GM12875 (cell line): ENCODE measurements around the gene MID1.

Experiments
- H3K4me3 ChIP-seq: one replicate; pipeline ENCODE4 v1.5.1; 2011; ENCODE audit warnings: low read depth, low read length, control low read depth
- TF ChIP-seq, protein P1 (sequence below): IDR thresholded peaks from 2 replicates; pipeline ENCODE4 v1.5.1; 2011; ENCODE audit warnings: low read depth, mild to moderate bottlenecking, control low read depth, inconsistent platforms, low read length, moderate library complexity, borderline replicate concordance; ENCODE audit not compliant: insufficient read depth

MID1 gene

DNA sequence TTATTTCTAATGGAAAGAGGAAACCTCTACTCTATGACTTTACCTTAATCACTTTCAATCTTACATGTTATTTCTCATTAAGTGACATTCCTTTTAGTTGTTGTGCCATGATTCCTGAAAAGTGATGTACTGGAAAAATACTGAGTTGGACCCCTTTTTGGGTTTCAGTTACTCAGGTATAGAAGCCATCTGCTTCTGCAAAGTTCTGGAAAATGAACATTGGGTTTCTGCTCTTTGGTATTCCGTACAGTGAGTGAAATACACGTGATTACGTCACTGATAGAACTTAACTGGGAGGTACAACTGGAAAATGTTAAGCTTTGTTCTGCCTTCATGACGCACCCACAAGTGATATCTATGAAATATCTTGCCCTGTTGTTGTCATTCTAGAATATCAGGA, 114.7 kb downstream of the MID1 start:
- no peak overlapping the region for H3K4me3 ChIP-seq
- TF ChIP-seq, protein P1, sequence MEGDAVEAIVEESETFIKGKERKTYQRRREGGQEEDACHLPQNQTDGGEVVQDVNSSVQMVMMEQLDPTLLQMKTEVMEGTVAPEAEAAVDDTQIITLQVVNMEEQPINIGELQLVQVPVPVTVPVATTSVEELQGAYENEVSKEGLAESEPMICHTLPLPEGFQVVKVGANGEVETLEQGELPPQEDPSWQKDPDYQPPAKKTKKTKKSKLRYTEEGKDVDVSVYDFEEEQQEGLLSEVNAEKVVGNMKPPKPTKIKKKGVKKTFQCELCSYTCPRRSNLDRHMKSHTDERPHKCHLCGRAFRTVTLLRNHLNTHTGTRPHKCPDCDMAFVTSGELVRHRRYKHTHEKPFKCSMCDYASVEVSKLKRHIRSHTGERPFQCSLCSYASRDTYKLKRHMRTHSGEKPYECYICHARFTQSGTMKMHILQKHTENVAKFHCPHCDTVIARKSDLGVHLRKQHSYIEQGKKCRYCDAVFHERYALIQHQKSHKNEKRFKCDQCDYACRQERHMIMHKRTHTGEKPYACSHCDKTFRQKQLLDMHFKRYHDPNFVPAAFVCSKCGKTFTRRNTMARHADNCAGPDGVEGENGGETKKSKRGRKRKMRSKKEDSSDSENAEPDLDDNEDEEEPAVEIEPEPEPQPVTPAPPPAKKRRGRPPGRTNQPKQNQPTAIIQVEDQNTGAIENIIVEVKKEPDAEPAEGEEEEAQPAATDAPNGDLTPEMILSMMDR = no peak

DNA sequence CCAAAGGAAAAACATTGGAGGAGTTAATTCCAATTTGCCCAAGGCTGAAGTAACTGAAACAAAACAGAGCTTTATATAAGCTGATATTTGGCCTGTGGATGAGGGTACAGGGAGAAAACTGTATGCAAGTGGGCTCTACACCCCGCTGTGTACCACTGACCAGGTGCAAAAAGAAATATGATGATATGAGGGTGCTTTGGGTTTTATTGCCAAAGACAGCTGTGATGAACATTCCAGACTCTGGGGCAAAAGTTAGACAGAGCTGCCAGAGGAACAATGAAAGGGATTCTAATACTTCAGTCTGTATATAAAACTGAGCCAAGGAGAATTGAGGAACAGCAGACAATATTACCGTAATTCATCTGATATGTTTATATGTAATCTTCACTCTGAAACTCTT, 117.4 kb downstream of the MID1 start:
- TF ChIP-seq, protein P1 = no peak
- no peak overlapping the region for H3K4me3 ChIP-seq

DNA sequence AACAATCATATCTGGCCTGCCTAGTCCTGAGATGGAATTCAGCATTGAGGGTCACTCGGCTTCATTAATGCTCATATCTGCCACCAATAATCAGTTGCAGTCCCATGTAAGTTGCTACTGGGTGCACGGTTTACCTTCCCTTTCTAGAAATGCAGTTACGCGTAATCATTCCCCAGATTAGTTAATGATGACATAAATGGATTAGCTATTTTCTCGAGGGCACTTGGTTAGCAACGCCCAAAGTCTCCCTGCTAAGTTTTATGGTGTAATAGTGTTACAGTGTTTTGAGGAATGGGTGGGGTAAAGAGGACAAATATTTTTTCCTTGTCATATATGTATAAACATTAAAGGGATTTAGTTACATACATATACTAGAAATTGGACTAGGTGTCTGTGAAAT, 118.8 kb downstream of the MID1 start:
- no peak overlapping the region for H3K4me3 ChIP-seq
- TF ChIP-seq, protein P1 = no peak

DNA sequence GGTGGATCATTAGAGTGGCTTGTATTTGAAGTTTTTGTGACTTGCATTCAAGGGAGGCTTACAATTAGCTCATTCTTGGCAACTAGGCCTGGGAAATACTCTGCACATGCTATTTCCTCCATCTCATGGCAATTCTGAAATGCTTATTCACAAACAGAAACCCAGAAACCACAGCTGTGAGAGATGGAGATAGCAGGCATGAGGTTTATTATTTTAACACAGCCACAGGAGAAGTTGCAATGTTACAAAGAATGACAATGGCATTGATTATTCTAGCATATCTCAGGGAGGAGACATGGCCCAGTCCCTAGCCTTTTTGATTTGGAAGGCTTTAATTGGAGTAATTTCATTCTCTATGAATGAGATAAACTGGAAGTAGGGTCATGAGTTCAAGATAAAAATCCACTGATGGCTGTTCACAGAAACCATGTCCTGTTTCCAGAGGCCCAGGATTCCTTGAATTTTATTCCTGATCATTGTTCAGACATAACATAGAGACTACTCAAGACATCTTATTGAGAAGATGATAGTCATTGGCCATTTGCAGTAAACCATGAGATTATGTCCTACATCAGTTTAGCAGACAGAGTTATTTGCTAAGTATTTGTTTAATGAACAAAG, 123.9 kb downstream of the MID1 start:
- TF ChIP-seq, protein P1 = no peak
- H3K4me3 ChIP-seq = no peak overlapping the region

DNA sequence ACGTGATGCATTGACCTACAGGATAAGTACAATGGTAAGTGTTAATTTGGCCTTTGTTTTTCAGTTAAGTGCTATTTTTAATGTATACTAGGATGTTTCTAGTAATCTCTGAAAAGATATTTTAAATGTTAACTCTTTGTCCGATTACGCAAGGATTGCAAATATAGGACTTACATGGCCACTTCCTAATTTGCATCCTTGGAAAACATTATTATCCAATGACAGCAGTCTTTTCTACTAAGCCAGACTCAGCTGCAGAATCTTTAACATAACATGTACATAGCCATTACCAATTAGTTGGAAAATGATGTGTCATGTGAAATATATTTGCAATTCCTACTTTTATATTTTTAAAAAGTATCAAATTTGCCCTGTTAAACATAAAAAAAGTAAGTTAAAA, 124.7 kb downstream of the MID1 start:
- TF ChIP-seq, protein P1 = no peak
- no peak overlapping the region for H3K4me3 ChIP-seq

DNA sequence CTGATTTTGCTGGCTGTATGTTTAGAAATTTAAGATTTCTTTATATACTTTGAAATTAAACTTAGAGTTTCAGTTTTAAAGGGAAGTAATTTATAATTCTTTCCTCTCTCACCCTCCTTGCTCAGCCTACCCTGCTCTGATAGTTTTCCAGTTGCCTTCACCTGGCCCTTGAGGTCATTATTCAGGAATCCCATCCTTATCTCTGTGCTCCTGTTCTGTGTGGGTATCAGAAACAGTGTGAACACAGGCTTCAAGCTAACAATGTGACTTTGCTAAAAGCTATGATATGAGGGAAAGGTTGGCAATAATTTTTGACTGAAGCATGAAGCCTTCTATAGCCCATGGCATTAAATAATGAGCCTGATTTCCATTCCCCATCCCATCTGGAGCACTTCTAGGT, 128.1 kb downstream of the MID1 start:
- H3K4me3 ChIP-seq = no peak overlapping the region
- TF ChIP-seq, protein P1 = no peak

DNA sequence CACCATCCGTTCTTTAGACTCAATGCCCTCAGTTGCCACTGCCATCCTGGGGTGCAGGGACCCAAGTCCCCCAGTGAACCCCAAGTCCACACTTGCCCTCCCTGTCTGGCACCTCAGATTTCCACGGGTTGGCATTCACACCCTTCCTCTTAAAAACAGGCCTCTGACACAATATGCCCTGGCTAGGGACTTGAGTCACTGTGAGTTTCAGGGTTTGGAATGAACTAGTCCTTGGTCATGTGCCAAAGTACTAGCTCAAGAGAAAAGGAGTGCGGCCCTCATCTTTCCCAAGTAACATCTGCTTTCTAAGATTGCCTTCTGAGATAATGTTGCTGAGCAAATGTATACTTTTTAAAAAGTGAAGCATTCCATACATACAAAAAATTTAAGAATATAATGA, 134.0 kb downstream of the MID1 start:
- TF ChIP-seq, protein P1 = no peak
- no peak overlapping the region for H3K4me3 ChIP-seq
